ENCODE results near the gene GDF10. TPM values are rescaled to one million over a fixed set of nuclear protein-coding genes. Genes with fewer than 3 reads are reported as not detected.

GDF10 gene
- total RNA-seq, 1 donor = not detected

DNA sequence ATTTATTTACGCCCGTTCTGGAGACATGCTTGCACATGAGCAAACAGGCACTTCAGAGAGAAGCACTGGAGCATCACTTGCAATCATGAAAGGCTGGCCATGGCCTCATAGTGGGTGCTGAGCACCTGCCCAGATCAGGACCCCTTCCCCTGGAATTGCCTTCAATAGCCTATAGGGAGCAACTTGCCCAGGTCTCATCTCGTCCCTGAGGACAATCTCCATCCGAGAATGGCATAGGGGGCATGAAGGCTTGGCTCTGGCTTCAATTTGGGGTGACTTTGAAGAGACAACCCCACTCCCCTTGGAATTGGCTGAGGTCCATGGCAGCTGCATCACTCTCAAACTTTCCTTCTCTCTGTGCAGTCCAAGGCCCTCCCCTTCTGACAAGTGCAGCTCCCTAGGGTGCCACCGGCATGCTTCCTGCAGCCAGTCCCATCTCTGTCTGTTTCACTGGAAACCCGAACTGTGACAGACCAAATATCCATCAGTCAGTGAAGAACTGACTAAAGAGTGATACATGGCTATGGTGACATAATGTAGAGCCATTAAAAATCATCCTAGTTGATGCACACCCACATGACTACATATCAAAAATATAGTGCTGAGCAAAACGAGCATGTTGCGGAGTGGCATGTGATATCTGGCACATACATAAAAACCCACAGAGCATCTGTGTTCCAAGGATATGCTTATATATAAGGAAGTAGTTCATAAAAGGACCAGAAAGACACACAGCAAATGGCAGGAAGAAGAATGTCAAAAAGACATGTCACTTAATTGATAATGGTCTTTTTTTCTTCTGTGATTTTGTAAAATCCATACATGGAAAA, 34.7 kb downstream of the GDF10 start:
- DNase-seq (ENCODE audit: low read depth) = no peak
- TF ChIP-seq, protein P1, sequence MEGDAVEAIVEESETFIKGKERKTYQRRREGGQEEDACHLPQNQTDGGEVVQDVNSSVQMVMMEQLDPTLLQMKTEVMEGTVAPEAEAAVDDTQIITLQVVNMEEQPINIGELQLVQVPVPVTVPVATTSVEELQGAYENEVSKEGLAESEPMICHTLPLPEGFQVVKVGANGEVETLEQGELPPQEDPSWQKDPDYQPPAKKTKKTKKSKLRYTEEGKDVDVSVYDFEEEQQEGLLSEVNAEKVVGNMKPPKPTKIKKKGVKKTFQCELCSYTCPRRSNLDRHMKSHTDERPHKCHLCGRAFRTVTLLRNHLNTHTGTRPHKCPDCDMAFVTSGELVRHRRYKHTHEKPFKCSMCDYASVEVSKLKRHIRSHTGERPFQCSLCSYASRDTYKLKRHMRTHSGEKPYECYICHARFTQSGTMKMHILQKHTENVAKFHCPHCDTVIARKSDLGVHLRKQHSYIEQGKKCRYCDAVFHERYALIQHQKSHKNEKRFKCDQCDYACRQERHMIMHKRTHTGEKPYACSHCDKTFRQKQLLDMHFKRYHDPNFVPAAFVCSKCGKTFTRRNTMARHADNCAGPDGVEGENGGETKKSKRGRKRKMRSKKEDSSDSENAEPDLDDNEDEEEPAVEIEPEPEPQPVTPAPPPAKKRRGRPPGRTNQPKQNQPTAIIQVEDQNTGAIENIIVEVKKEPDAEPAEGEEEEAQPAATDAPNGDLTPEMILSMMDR (IDR thresholded peaks at IDR 0.05; ENCODE audit: insufficient read depth, low read depth, low read length) = no peak
- H3K4me3 ChIP-seq (ENCODE audit: low read depth, low read length) = no peak overlapping the region

DNA sequence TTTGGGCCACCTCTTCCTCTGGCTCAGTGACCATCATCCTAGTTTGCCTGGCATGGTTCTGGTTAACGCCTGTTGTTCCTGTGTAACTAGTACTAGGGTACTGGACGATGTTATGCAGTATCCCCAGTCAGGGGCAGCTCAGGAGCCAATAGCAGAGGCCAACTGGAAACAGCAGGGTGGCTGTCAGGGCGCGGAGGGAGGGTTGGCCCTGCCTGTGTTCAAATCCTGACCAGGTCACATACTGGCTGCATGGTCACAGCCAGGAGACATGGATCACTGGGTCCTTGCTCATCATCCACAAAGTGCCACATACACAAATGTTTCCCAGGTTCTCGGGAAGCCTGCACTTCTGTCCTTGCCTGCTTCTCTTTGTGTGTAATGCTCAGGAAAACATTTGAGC, 35.9 kb downstream of the GDF10 start:
- no peak overlapping the region for H3K4me3 ChIP-seq (ENCODE audit: low read depth, low read length)
- DNase-seq (ENCODE audit: low read depth) = no peak
- TF ChIP-seq, protein P1 (IDR thresholded peaks at IDR 0.05; ENCODE audit: insufficient read depth, low read depth, low read length) = no peak

DNA sequence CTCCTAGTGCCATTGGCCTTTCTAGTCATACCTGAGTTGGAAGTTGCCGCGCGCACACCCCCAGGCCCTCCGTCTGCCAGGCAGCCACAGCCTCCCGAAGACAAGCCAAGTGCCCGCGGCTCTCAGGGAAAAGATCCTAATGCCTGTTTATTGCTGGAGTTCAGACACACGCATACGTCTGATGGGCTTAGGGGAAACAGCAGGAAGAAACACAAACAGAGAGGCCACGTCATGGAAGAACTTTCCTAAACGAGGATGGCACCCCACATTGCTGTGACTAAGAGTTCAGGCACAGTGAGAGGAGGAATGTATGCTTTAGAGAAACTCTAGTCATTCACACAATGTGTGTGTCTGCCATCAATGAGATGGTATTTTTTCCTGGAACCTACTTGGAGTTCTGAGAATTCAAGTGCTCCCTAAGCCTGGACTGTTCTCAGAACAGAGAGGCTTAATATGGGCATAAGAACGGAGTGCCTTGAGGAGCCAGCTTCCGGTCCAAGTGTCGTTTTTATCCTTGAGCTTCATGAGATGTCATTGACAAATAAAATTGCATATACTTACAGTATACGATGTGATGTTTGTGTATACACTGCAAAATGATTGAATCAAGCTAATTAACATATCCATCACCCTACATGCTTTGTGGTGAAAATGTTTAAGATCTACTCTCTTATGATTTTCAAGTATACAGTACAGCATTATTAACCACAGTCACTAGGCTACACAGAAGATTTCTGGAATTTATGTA, 36.6 kb downstream of the GDF10 start:
- TF ChIP-seq, protein P1 (IDR thresholded peaks at IDR 0.05; ENCODE audit: insufficient read depth, low read depth, low read length) = no peak
- H3K4me3 ChIP-seq (ENCODE audit: low read depth, low read length) = no peak overlapping the region
- DNase-seq (ENCODE audit: low read depth) = peak; percentile 26

DNA sequence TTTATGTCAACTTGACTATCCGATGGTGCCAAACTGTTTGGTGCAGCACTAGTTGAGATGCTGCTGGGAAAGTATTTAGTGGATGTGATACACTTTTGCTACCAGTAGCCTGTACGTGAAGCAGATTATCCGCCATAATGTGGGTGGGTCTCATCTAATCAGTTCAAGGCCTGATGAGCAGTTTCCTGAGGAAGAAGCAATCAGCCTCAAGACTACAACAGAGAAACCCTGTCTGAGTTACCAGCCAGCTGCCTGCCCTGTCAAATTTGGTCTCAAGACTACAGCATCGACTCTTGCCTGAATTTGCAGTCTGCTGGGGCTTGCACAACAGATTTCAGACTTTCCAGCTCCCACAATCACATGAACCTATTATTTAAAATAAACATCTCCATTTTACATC, 37.3 kb downstream of the GDF10 start:
- no peak overlapping the region for H3K4me3 ChIP-seq (ENCODE audit: low read depth, low read length)
- TF ChIP-seq, protein P1 (IDR thresholded peaks at IDR 0.05; ENCODE audit: insufficient read depth, low read depth, low read length) = no peak
- peak; percentile 34 for DNase-seq (ENCODE audit: low read depth)

DNA sequence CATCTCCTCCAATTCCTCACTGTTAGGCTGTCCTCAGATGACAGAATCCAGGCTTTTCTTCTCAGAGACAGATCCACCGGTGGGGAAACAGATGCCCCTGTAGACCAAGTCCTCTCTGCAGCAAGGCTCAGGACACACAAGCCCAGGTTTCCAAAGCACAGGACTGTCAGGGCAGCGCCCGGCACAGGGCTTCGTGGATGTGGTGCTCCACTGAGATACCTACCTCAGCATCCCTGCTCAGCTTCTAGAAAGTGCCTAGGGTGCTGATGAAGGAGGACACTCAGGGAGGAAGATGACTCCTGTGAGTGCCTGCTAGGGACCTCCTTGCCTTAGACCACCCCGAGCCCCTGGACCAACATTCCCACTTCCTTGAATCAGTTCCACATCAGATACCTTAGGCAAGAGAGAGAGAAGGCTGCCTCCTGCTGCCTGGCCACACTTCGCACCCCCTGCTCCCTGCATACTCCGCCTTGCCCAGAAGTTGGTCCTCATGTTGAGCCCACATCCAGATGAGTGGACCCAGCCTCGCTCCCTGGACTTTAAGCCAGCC, 39.3 kb downstream of the GDF10 start:
- TF ChIP-seq, protein P1 (IDR thresholded peaks at IDR 0.05; ENCODE audit: insufficient read depth, low read depth, low read length) = no peak
- no peak overlapping the region for H3K4me3 ChIP-seq (ENCODE audit: low read depth, low read length)
- DNase-seq (ENCODE audit: low read depth) = no peak

DNA sequence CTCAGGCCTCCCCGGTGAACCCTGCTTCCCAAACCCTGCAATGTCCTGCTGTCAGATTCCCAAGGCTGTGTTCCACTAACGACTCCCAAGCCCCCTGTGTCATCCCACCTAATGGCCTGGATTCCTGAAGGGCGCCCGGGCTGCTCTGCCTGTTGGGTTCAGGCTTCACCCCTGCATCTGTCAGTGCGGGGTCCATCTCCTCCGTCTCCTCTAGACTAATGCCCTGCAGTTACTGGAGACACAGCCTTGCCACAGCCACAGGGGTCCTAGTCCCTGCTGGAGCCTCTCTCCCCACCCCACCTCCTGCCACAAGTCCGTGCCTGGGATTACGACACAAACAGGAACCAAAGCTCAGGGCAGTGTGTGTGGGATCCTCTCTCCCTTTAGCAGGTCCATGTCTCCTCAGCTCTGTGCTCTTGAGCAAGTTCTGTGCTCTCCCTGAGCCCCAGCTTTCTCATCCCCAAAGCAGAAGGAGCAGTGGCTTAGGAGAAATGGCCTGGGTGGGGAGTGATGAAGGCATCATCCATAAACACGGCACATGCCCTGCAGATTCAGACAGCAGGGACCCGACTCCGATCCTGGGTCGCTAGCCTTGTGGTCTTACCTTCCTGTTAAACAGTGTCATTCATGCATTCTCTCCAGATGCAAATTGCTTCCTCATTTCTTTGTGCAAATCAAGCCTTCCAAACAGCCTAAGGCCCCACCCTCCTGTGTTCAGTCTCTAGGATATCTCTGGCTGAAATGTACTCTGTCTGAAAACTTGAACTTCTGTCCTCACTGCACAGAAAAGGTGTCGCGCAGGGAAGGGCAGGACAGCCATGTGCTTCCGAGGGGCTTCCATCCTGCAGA, 40.0 kb downstream of the GDF10 start:
- TF ChIP-seq, protein P1 (IDR thresholded peaks at IDR 0.05; ENCODE audit: insufficient read depth, low read depth, low read length) = no peak
- no peak overlapping the region for H3K4me3 ChIP-seq (ENCODE audit: low read depth, low read length)
- DNase-seq (ENCODE audit: low read depth) = no peak
